Osteoblast (primary cell): Measurements from ENCODE around the gene KRT20. TPM values are rescaled to one million over a fixed set of nuclear protein-coding genes. Genes with fewer than 3 reads are reported as not detected.

Source experiments
- DNase-seq: peaks from one replicate; pipeline ENCODE4 v3.0.0; 2011; ENCODE audit warnings: low spot score, mixed read lengths; ENCODE audit not compliant: insufficient read length; ENCODE audit errors: missing footprints
- H2AFZ ChIP-seq: 2 replicates; pipeline ENCODE4 v1.6.0; 2011; ENCODE audit warnings: mild to moderate bottlenecking, low read length
- H3K27ac ChIP-seq: 2 replicates; pipeline ENCODE4 v1.5.1; 2011; ENCODE audit warnings: mild to moderate bottlenecking, low read depth, low read length, moderate library complexity
- H3K27me3 ChIP-seq: 2 replicates; pipeline ENCODE4 v1.6.0; 2012; ENCODE audit warnings: mild to moderate bottlenecking, control low read depth, inconsistent platforms, low read length, moderate library complexity; ENCODE audit not compliant: insufficient read depth
- H3K36me3 ChIP-seq: 2 replicates; pipeline ENCODE4 v1.5.1; 2011; ENCODE audit warnings: mild to moderate bottlenecking, low read length, control low read depth, moderate library complexity; ENCODE audit not compliant: insufficient read depth
- H3K4me1 ChIP-seq: 2 replicates; pipeline ENCODE4 v1.5.1; 2011; ENCODE audit warnings: mild to moderate bottlenecking, low read length, control low read depth, moderate library complexity; ENCODE audit not compliant: insufficient read depth
- H3K4me2 ChIP-seq: 2 replicates; pipeline ENCODE4 v1.6.0; 2011; ENCODE audit warnings: mild to moderate bottlenecking, low read length; ENCODE audit not compliant: insufficient read depth
- H3K4me3 ChIP-seq: fragments of 200-600 bp; sonication (generic); 3 replicates; pipeline ENCODE4 v1.5.1; 2012; ENCODE audit warnings: mild to moderate bottlenecking, low read length, inconsistent platforms; ENCODE audit not compliant: insufficient read depth
- H3K79me2 ChIP-seq: 2 replicates; pipeline ENCODE4 v1.6.0; 2012; ENCODE audit warnings: mild to moderate bottlenecking, low read length, control low read depth, inconsistent platforms; ENCODE audit not compliant: insufficient read depth
- H3K9me3 ChIP-seq: 2 replicates; pipeline ENCODE4 v1.5.1; 2011; ENCODE audit warnings: low read depth, low read length, control low read depth
- H4K20me1 ChIP-seq: 2 replicates; pipeline ENCODE4 v1.6.0; 2012; ENCODE audit warnings: mild to moderate bottlenecking, low read length, control low read depth; ENCODE audit not compliant: insufficient read depth
- total RNA-seq: library from RNA; depleted of rRNA; stranded (reverse); fragments of >200 nt; gene quantifications from 2 replicates; pipeline ENCODE4 v1.2.3, GENCODE V29; 2012
- TF ChIP-seq, protein P1 (sequence below): IDR thresholded peaks from 2 replicates; pipeline ENCODE4 v1.5.1; 2011; ENCODE audit warnings: mild to moderate bottlenecking, low read depth, low read length, moderate library complexity; ENCODE audit errors: extremely low read depth

KRT20 gene
- total RNA-seq, 1 donor = not detected

DNA sequence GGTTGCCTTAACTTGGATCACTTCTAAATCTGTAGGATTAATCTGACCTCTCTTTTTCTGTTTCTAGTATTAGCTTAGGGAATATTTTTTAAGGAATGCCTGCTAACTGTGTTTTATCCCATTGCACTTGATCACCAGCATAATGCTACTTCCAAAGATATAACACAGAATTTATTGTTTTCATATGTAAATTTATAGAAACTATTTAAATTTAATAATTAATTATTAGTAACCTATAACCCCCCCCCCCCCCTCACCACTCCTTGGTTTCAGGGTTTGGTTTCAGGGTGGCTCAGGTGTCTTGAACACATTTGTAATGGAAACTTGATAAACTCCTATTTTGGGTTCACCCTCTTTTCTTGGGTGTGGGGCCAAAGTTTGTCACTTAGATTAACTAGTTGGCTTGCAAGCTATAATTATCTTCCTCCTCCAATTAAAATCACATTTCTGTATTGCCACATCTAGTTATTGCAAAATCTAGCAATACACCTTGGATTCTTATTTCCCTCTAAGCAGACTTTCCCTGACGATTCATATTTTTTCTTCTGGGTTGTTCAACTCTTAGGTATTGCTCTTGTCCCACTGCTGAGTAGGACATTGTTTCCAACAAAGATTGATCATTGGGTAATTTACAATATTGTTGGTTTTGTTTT is 36.3 kb downstream of the KRT20 start:
- Histone ChIP-seq H3K4me1 (no peaks in the 10 kb centered on the region), H3K27ac (no peak overlapping the region), H4K20me1 (no peaks in the 10 kb centered on the region), H3K9me3 (no peaks in the 10 kb centered on the region), H3K79me2 (no peaks in the 10 kb centered on the region), H3K27me3 (no peaks in the 10 kb centered on the region), H3K4me3 (no peak overlapping the region), H3K36me3 (no peaks in the 10 kb centered on the region), H2AFZ (no peak overlapping the region), H3K4me2 (no peak overlapping the region)
- TF ChIP-seq, protein P1, sequence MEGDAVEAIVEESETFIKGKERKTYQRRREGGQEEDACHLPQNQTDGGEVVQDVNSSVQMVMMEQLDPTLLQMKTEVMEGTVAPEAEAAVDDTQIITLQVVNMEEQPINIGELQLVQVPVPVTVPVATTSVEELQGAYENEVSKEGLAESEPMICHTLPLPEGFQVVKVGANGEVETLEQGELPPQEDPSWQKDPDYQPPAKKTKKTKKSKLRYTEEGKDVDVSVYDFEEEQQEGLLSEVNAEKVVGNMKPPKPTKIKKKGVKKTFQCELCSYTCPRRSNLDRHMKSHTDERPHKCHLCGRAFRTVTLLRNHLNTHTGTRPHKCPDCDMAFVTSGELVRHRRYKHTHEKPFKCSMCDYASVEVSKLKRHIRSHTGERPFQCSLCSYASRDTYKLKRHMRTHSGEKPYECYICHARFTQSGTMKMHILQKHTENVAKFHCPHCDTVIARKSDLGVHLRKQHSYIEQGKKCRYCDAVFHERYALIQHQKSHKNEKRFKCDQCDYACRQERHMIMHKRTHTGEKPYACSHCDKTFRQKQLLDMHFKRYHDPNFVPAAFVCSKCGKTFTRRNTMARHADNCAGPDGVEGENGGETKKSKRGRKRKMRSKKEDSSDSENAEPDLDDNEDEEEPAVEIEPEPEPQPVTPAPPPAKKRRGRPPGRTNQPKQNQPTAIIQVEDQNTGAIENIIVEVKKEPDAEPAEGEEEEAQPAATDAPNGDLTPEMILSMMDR = no peak
- no peak for DNase-seq

DNA sequence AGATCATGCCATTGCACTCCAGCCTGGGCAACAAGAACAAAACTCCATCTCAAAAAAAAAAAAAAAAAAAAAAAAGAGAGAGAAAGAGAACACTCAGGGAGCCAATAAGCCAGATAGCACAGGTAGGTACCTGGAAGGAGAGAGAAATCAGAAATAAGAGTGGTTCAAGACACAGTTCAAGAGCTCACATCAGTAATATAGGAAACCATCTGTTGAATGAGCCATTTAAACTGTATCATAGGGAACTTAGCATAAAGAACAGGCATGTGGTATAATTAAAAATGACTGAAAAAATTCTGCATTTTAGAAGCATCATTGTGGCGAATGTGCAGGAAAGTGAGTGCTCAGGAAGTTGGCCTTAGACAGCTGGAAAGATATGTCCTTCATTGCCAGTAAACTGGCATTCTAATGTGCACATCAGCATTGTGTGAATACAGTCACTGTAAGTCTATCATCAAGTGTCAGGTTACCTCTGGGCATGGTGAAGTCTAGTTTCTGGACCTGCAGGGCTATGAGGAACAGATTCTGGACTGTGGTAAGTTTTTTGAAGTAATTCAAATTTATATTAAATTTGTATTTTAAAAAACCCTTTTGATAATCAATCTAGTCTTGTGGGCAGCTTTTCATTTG is 38.4 kb downstream of the KRT20 start:
- Histone ChIP-seq H3K4me1 (no peaks in the 10 kb centered on the region), H3K36me3 (no peaks in the 10 kb centered on the region), H3K79me2 (no peaks in the 10 kb centered on the region), H2AFZ (no peak overlapping the region), H3K27me3 (no peaks in the 10 kb centered on the region), H4K20me1 (no peaks in the 10 kb centered on the region), H3K4me2 (no peak overlapping the region), H3K4me3 (no peak overlapping the region), H3K9me3 (no peaks in the 10 kb centered on the region), H3K27ac (no peak overlapping the region)
- DNase-seq = no peak
- TF ChIP-seq, protein P1 = no peak

DNA sequence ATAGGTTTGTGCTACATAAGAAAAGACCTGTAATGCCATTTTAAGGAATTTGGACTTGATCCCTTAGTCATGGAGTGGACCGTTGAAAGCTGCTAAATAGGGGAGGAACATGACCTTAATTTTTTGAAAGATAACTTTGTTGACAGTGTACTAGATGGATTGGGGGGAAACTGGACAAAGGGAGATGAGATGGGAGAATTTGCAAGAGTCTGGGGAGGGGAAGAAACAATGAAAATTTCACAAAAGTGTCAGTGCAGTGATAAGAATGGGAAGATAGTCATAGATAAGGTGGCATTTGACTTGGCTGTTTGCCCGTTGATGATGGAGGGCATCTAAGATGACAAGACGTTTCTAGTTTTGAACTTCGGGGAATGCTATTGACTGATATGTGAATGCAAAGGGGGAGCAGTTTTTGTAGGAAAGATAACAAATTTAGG is 40.4 kb downstream of the KRT20 start:
- H3K4me1 ChIP-seq = no peaks in the 10 kb centered on the region
- DNase-seq = no peak
- H3K4me2 ChIP-seq = no peak overlapping the region
- H3K4me3 ChIP-seq = no peak overlapping the region
- H4K20me1 ChIP-seq = no peaks in the 10 kb centered on the region
- no peaks in the 10 kb centered on the region for H3K27me3 ChIP-seq
- H3K9me3 ChIP-seq = no peaks in the 10 kb centered on the region
- TF ChIP-seq, protein P1 = no peak
- no peak overlapping the region for H2AFZ ChIP-seq
- no peaks in the 10 kb centered on the region for H3K79me2 ChIP-seq
- no peak overlapping the region for H3K27ac ChIP-seq
- no peaks in the 10 kb centered on the region for H3K36me3 ChIP-seq

DNA sequence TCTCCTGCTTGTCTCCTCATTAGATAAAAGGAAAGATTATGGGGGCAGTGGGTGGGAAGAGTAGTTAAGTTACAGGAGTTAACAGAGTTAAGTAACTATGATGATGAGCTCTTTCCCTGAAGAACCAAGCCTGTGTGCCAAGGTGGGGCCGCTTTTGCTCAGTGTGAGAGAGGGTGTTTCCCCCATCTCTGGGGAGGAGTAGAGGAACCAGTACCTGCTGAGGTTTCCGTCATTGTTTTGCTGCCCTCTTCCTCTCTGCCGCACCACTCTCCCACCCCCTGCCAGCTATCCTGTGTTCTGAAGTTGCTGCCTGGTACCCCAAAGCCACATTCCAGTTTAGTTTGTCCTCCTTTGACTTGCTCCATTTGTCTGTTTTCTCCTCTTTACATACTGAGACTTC is 41.8 kb downstream of the KRT20 start:
- Histone ChIP-seq H3K9me3 (no peaks in the 10 kb centered on the region), H3K4me1 (no peaks in the 10 kb centered on the region), H3K4me2 (no peak overlapping the region), H2AFZ (no peak overlapping the region), H3K79me2 (no peaks in the 10 kb centered on the region), H3K27ac (no peak overlapping the region), H3K27me3 (no peaks in the 10 kb centered on the region), H3K4me3 (no peak overlapping the region), H4K20me1 (no peaks in the 10 kb centered on the region), H3K36me3 (no peaks in the 10 kb centered on the region)
- no peak for DNase-seq
- TF ChIP-seq, protein P1 = no peak
